Astrocyte (in vitro differentiated cells and primary cell): ENCODE data around the gene IGF2BP3. TPM values are rescaled to one million over a fixed set of nuclear protein-coding genes. Genes with fewer than 3 reads are reported as not detected.

ENCODE experiments used
- DNase-seq: peaks from one replicate; pipeline ENCODE4 v3.0.0-alpha.2; 2010; ENCODE audit warnings: low read depth
- FAIRE-seq: peaks from 2 replicates; lab custom pipeline; 2011; peaks lifted over from hg19 to GRCh38; lab: Jason Lieb, UNC
- H2AFZ ChIP-seq: 2 replicates; pipeline ENCODE4 v1.6.0; 2012; ENCODE audit warnings: low read depth, low read length, inconsistent platforms
- H3K27ac ChIP-seq: 2 replicates; pipeline ENCODE4 v1.5.1; 2011; ENCODE audit warnings: low read depth, low read length, inconsistent platforms
- H3K27me3 ChIP-seq: 2 replicates; pipeline ENCODE4 v1.6.0; 2011; ENCODE audit warnings: low read length, inconsistent platforms; ENCODE audit not compliant: insufficient read depth
- H3K36me3 ChIP-seq: 2 replicates; pipeline ENCODE4 v1.5.1; 2011; ENCODE audit warnings: low read length, inconsistent platforms; ENCODE audit not compliant: insufficient read depth
- H3K4me1 ChIP-seq: 2 replicates; pipeline ENCODE4 v1.5.1; 2011; ENCODE audit warnings: low read length, inconsistent platforms; ENCODE audit not compliant: insufficient read depth
- H3K4me2 ChIP-seq: 2 replicates; pipeline ENCODE4 v1.6.0; 2012; ENCODE audit warnings: low read length, inconsistent platforms
- H3K4me3 ChIP-seq: 2 replicates; pipeline ENCODE4 v1.5.1; 2011; ENCODE audit warnings: low read depth, mild to moderate bottlenecking, low read length, inconsistent platforms; ENCODE audit not compliant: insufficient read depth
- H3K79me2 ChIP-seq: 2 replicates; pipeline ENCODE4 v1.6.0; 2012; ENCODE audit warnings: mild to moderate bottlenecking, low read length, inconsistent platforms; ENCODE audit not compliant: insufficient read depth
- H3K9ac ChIP-seq: 2 replicates; pipeline ENCODE4 v1.6.0; 2012; ENCODE audit warnings: mild to moderate bottlenecking, low read length, inconsistent platforms
- H3K9me3 ChIP-seq: 2 replicates; pipeline ENCODE4 v1.5.1; 2012; ENCODE audit warnings: low read depth, mild to moderate bottlenecking, low read length, inconsistent platforms; ENCODE audit not compliant: insufficient read depth
- H4K20me1 ChIP-seq: 2 replicates; pipeline ENCODE4 v1.6.0; 2012; ENCODE audit warnings: low read length, inconsistent platforms; ENCODE audit not compliant: insufficient read depth
- H3K27ac Mint-ChIP-seq: one replicate; pipeline ENCODE4 v1.8.0; 2021; ENCODE audit warnings: mild to moderate bottlenecking, mixed read lengths; ENCODE audit not compliant: unreplicated experiment
- H3K27me3 Mint-ChIP-seq: one replicate; pipeline ENCODE4 v1.8.0; 2021; ENCODE audit warnings: low read depth, mixed read lengths; ENCODE audit not compliant: unreplicated experiment
- H3K36me3 Mint-ChIP-seq: one replicate; pipeline ENCODE4 v1.8.0; 2021; ENCODE audit warnings: low read depth, mixed read lengths; ENCODE audit not compliant: unreplicated experiment
- H3K4me1 Mint-ChIP-seq: one replicate; pipeline ENCODE4 v1.8.0; 2021; ENCODE audit warnings: low read depth, mixed read lengths; ENCODE audit not compliant: unreplicated experiment
- H3K4me3 Mint-ChIP-seq: one replicate; pipeline ENCODE4 v1.8.0; 2021; ENCODE audit warnings: mild to moderate bottlenecking, moderate library complexity, mixed read lengths; ENCODE audit not compliant: unreplicated experiment
- H3K9me3 Mint-ChIP-seq: one replicate; pipeline ENCODE4 v1.8.0; 2021; ENCODE audit warnings: mild to moderate bottlenecking, mixed read lengths; ENCODE audit not compliant: unreplicated experiment
- EZH2 ChIP-seq: IDR thresholded peaks from 2 replicates; pipeline ENCODE4 v1.6.1; 2012; ENCODE audit warnings: mild to moderate bottlenecking, low read length, inconsistent platforms; ENCODE audit not compliant: insufficient read depth
- total RNA-seq: library from RNA; stranded (reverse); gene quantifications from 2 replicates; pipeline ENCODE4 v1.2.1, GENCODE V29; 2021
- TF ChIP-seq, protein P1 (sequence below): IDR thresholded peaks from 2 replicates; pipeline ENCODE4 v1.5.1; 2011; ENCODE audit warnings: low read depth, mild to moderate bottlenecking, inconsistent platforms, low read length, moderate library complexity; ENCODE audit not compliant: insufficient read depth

Gene IGF2BP3
- total RNA-seq, 1 donor from 2014 or later, result 79.5 TPM

DNA sequence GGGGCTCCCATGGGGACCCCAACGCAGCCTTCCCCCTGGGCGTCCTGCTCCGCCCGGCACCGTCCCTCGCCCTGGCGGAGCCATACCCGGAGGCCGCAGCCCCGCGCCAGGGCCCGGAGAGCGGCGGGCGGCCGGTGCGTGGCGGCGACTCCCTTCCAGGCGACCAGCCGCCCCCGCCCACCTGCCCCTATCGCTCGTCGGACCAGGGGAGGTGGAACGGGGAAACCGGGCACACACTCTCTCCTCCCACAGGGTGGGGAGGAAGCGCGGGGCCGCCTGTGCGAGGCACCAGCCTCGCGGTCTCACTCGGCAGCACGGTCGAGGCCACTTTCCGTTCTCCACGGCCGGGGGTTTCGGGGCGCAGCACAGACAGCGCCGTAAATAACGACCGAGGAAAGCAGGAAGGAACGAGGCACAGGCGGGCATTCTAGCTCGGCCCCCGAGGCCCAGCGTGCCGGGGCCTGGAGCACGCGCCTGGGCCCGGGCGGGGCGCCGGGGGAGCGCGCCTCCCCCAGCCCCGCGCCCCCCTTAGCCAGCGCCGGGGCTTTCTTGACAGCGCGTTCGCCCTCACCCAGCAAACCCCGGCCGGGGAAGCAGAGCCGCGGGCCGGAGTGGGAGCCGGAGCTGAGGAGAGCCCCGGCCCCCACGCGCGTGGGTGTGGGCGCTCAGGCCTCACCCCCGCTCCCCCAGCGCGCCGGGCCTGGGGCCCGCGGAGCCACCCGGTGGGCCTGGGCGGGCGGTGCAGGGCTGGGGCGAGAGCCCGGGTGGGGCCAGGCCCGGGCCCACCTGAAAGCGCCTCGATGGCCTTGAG is 936 bp downstream of the IGF2BP3 start:
- no peak for FAIRE-seq

DNA sequence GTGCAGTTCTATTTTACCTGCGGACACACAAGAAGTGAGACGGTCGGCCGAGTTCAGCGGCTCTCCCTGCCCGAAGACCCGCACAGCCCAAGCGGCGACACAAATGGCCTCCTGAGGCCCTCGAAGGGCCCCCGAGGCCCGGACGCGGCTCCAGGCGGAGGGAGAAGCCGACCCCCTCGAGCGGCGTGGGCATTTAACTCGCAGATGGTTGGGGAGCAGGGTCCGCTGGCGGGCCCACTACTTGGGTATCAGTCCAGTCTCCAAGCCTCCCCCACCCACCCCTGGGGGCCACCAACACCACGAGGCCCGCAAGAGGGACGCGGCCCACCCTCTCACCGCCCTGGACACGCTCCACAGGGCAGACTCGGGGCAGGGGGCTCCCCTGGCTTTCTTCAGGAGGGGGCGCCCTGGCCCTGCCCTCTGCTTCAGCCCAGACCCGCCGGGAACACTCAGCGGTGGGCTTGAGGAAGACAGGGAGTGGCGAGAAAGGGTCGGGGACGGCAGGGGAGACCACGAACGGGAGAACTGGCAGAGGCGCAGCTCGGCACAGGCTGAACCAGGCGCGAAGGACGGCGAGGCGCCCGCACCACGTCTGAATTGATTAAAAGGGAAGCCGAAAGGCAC is 1.7 kb downstream of the IGF2BP3 start:
- Mint-ChIP-seq H3K27me3 (no peaks in the 10 kb centered on the region), H3K4me3 (peak overlapping the region; percentile 99), H3K36me3 (peaks cover 6% of the 10 kb centered on the region), H3K27ac (peak overlapping the region; percentile 96), H3K4me1 (peaks cover 34% of the 10 kb centered on the region), H3K9me3 (peaks cover 2% of the 10 kb centered on the region)
- H3K4me1 ChIP-seq, result peaks cover 27% of the 10 kb centered on the region
- peak overlapping the region; percentile 97 for H3K4me2 ChIP-seq
- peak overlapping the region; percentile 80 for H3K27ac ChIP-seq
- no peaks in the 10 kb centered on the region for H3K27me3 ChIP-seq
- no peak for TF ChIP-seq EZH2
- TF ChIP-seq, protein P1, sequence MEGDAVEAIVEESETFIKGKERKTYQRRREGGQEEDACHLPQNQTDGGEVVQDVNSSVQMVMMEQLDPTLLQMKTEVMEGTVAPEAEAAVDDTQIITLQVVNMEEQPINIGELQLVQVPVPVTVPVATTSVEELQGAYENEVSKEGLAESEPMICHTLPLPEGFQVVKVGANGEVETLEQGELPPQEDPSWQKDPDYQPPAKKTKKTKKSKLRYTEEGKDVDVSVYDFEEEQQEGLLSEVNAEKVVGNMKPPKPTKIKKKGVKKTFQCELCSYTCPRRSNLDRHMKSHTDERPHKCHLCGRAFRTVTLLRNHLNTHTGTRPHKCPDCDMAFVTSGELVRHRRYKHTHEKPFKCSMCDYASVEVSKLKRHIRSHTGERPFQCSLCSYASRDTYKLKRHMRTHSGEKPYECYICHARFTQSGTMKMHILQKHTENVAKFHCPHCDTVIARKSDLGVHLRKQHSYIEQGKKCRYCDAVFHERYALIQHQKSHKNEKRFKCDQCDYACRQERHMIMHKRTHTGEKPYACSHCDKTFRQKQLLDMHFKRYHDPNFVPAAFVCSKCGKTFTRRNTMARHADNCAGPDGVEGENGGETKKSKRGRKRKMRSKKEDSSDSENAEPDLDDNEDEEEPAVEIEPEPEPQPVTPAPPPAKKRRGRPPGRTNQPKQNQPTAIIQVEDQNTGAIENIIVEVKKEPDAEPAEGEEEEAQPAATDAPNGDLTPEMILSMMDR, result no peak
- peaks cover 80% of the 10 kb centered on the region for H3K79me2 ChIP-seq
- peak overlapping the region; percentile 88 for H3K9ac ChIP-seq
- H3K36me3 ChIP-seq, result no peaks in the 10 kb centered on the region
- H2AFZ ChIP-seq, result no peak overlapping the region
- H3K4me3 ChIP-seq, result peak overlapping the region; percentile 95
- FAIRE-seq (no peak), DNase-seq (no peak)
- peaks cover 44% of the 10 kb centered on the region for H4K20me1 ChIP-seq
- H3K9me3 ChIP-seq, result no peaks in the 10 kb centered on the region

More for the DNA sequence above, 936 bp downstream of the IGF2BP3 start:
- H3K4me3 Mint-ChIP-seq, result peak overlapping the region; percentile 99
- TF ChIP-seq EZH2, result no peak
- TF ChIP-seq, protein P1, result no peak
- peaks cover 38% of the 10 kb centered on the region for H4K20me1 ChIP-seq
- H3K27me3 ChIP-seq, result no peaks in the 10 kb centered on the region
- peak overlapping the region; percentile 80 for H3K27ac ChIP-seq
- peaks cover 29% of the 10 kb centered on the region for H3K4me1 Mint-ChIP-seq
- H3K27ac Mint-ChIP-seq, result peak overlapping the region; percentile 41
- H2AFZ ChIP-seq, result peak overlapping the region; percentile 64
- no peaks in the 10 kb centered on the region for H3K27me3 Mint-ChIP-seq
- peak overlapping the region; percentile 97 for H3K4me2 ChIP-seq
- peak overlapping the region; percentile 88 for H3K9ac ChIP-seq
- H3K36me3 ChIP-seq, result no peaks in the 10 kb centered on the region
- H3K79me2 ChIP-seq, result peaks cover 73% of the 10 kb centered on the region
- peak overlapping the region; percentile 95 for H3K4me3 ChIP-seq
- no peaks in the 10 kb centered on the region for H3K9me3 ChIP-seq
- no peak for DNase-seq
- H3K9me3 Mint-ChIP-seq, result peaks cover 2% of the 10 kb centered on the region
- H3K36me3 Mint-ChIP-seq, result peaks cover 6% of the 10 kb centered on the region
- H3K4me1 ChIP-seq, result peaks cover 28% of the 10 kb centered on the region
